ENCODE data around the gene AOPEP.

Gene AOPEP

DNA sequence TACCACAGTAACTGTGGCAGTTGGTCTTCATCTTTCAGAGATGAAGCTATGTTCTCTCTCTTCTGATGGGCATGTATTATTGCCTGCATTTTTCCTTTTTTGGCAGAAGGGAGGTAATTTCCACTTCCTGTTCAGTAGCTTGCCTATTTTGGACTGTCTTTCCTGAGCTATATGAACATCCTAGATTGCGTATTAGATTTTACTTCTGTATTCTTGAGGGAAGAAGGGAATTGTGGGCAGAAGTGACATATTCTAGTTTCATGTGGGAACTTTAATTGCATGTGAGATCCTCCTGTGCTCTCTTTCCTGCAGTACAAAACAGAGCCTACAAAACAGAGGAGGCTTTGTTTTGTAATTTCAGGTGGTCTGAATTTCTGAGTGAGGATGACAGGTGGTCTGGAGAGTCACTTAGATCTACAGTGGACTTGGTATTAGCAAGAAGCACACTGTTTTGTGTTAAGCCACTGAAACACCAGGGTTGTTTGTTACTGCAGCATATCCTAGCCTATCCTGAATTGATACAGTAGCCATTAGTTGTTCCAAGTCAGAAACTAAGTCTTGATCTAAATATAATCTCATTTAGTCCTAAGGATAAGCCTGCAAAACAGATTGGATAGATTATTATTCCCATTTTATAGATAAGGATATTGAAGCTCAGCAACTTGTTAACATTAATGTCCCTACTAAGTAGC is 68.1 kb downstream of the AOPEP start:
- no peak for DNase-seq (ENCODE audit: low spot score)

DNA sequence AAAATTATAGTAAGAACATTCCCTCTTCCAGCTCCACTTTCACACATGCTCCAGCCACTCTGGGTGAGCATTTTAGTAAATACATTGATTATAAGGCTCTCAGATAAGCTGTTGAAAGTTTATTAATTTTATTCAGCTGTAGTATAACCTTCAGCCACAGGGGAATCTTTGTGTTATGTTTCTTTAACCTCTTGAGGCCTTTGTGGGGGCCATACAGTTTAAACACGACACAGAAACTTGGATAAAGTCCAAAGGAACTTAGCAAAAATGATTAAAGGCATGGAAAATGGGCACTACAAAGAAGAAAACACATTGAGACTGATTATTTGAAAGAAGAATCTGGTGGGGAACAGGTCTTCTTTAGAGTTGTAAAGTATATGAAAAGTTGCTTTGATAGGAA is 70.2 kb downstream of the AOPEP start:
- no peak for DNase-seq (ENCODE audit: low spot score)

DNA sequence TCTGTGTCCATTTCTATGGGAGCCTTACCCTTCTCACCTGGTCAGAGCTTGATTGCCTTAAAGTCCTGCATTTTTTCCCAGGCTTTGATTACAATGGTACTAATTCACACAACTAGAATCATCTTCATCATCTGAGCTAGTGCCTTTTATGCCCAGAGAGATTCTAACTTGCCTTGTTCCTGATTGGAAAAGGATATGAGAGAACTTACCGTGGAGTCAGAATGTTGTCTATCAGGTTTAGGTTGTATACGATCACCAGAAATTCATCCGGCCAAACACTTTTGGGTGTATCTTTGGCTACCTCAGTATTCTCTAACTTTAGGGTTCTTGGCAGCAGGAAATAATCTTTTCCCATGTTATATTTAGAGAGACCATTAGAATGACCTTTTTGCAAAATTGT is 71.7 kb downstream of the AOPEP start:
- no peak for DNase-seq (ENCODE audit: low spot score)

DNA sequence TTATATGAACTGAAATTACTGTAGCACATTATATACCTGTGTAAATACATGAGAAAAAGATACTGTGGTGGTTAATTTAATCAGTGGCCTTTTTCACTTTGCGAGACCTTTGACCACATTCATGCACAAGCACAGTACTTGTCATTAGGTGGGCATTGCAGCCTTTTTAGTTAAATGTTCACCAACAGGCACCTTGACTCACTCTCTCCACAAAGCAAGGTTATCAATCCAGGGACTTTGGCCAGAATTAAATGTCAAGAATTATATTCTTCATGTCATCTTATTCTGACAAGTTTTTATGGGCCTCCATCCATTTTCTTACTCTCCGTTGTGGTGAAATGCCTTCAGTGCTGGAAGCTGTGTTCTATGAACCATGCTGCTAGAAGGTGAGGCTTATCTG is 72.2 kb downstream of the AOPEP start:
- DNase-seq (ENCODE audit: low spot score) = no peak

DNA sequence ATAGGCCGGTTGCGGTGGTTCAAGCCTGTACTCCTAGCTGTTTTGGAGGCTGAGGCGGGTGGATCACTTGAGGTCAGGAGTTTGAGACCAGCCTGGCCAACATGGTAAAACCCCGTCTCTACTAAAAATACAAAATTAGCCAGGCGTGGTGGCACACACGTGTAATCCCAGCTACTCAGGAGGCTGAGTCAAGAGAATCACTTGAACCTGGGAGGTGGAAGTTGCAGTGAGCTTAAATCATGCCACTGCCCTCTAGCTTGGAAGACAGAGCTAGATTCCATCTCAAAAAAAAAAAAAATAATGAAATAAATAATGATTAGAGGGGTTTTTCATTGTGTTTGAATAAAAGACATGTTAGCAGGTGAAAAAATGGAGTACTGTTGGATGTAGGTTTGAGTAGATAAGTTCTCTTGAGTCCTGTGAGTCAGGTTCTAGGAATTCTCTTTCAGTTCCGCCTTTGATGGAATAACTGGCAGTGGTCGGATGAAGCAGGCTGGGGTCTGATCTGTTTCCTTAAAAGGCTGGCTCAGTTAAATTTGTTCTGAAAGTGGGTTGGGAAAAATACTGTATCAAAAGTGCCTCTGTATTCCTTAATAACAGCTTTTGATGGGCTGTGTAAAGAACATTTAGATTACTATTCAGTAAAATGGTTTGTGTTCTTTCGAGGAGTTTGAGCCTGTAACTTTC is 73.2 kb downstream of the AOPEP start:
- DNase-seq (ENCODE audit: low spot score) = no peak

DNA sequence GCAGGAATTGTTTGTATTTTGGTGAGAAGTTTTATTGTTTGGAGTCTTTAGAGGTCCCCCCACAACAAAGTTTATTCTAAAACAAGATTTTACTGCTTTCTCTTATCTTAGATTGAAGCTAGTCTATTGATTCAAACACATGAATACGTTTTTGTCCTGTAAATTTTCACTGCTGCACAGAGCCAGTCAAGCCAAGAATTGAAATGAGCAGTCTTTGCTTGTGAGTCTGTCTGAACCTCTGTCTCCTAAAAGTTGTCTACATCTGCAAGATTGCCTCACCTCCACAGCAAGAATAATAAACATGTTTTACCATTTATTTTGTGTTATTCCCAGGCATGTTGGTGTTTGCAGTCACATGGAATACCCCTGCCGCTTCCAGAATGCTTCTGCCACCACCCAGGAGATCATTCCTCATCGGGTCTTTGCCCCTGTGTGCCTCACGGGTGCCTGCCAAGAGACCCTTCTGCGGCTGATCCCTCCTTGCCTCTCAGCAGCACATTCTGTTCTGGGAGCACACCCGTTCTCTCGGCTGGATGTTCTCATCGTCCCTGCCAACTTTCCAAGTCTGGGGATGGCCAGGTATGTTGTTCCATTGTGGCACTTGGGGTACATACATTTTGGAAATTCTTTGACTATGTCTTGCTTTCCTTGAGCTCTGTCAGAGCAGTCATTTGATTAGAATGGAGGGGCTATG is 74.1 kb downstream of the AOPEP start:
- DNase-seq (ENCODE audit: low spot score) = no peak

DNA sequence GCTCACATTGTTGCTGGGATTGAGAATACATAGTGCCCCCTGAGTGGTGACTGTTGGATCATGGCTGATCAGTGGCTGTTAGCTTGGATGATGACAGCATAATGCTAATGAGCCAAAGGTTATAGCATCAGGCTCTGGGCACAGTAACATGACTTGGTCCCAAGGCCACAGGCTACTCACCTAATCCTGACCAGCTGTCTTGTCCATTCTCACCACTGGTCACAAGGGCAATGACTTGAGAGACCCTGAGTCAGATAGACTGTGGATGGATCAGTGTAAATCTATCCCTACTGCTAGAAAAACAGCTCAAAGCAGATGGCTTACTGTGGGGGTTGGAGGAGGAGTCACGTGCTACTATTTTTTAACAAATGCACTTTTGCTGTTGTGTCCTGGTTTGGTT is 74.7 kb downstream of the AOPEP start:
- DNase-seq (ENCODE audit: low spot score) = no peak

DNA sequence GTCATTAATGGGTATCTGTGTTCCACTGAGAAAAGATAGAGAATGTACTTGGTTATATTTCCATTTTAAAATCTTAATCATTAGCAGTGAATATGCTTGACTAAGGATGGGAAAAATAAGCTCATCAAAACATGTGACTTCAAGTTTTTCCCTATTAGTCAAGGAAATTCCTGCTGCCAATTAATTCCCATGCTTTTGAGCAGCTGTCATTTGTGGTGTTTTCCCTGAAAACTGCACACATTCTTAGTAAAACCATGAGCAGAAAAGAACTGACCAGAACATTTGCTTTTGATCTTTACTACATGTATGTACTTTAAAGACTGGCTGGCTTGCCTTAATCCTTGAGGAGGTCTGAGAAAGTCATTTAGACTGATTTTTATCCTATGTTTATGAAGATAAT is 75.2 kb downstream of the AOPEP start:
- no peak for DNase-seq (ENCODE audit: low spot score)

DNA sequence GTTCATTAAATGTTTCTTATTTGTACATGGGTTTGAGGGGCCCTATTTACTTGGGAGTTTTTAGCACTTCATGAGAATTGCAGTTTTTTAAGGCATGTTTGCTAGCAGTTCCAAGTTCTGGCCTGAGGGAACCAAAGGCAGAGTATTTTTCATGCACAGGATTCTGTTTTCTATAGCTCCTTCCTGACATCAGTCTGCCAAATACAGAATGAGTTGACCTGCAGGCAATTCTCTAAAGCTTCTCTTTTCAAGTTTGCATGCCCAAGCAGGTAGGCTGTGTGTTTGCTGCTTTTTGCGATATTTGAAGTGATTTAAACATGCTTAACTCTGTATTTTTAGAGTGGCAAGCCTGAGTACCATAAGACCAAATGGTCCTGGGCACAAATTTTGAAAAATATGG is 75.8 kb downstream of the AOPEP start:
- no peak for DNase-seq (ENCODE audit: low spot score)

DNA sequence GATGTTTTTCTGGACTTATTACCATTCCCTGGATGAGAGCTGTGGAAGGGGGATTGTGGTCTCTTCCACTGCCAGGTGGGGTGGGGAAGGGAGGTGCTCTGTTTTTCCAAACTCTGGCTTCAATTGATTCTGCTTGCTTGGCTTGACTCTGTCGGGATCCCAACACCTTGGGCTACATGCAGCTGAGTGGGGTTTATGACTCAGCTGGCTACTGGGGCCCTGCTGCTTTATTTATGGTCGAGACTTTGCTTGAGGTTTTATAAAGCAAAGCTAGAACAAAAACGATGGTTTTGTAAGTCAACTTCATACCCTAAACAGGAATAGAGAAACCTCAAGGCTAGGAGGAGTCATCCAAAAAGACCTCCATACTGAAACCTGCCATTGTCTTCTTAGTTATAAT is 76.3 kb downstream of the AOPEP start:
- DNase-seq (ENCODE audit: low spot score) = no peak

DNA sequence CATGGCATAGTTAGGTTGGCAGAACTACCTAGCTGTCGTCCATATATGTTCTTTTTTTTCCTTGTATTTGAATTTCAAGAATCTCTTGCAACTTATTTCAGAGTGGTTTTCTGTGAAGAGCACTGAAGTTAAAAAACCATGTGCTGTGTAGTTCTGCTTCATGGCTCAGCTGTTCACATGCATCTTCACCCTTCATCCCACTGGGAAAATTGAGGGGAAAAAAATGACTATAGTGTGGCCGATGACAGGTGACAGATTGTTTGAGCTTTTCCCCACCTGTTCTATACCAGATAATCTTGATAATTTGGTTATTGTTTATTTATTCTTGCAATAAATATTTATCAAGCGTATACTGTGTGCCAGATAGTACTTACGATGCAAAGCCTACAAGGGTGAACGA is 77.8 kb downstream of the AOPEP start:
- DNase-seq (ENCODE audit: low spot score) = no peak

DNA sequence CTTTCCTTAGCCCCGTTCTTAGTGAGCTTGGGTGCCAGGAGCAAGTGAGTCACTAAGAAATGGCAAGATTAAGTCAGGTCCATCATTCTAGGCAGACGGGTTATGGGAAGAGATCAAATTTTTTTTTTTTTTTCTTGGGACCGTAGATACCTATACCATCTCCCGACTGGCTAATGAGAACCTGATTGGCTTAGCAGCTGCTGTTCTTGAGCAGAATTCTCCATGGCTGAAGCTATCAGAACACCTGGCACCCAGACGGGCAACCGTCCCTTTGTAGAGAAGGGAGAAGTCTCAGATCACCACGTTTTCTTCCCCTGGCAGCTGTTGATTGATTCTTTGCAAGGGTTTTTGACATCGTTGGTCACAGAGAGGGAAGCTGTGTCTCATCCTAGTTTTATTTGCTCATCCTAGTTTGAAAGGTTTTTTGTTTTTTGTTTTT is 78.6 kb downstream of the AOPEP start:
- no peak for DNase-seq (ENCODE audit: low spot score)

DNA sequence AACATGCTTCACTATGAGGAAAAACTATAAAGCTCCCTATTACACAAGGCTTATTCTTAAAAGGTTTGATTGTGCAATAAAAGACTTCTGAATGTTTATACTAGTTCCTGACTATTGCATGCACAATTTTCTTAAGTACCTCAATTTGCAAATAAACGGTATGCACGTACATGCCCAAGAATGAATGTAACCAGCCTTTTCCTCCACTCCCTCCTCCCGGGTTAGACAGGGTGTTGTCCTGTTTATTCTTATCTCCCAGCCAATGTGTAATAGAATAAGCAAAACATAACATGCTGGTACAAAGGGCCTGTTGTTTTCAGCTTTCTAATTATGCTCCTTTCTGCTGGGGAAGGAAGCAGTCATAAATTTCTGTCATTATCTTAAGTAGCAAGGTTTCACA is 79.1 kb downstream of the AOPEP start:
- DNase-seq (ENCODE audit: low spot score) = no peak

DNA sequence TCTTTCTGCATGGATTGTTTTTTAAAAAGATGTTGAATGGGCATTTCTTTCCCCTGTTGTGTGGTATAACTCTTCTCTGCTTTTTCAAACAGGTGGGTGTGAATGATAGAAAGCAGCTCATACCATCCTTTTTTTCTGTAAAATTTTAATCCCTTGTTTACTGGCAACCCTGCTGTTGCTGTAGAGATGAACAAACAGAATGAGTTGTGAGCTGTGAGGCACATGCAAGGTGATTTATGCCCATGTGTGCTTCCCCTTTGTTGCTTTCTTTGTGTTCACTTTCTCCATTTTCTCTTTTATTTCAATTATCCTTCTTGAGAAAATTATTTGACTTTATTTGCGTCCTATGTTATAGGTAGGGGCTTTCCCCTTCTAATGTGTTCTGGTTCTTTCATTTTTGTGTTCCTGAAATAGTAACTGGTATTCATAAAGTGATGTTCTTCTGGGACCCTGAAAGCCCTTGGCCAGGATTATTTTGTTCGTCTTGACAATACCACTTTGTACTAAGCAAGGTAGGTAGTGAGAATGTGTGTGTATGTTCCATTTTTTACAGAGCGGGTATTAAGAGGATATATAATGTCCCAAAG is 79.9 kb downstream of the AOPEP start:
- no peak for DNase-seq (ENCODE audit: low spot score)

DNA sequence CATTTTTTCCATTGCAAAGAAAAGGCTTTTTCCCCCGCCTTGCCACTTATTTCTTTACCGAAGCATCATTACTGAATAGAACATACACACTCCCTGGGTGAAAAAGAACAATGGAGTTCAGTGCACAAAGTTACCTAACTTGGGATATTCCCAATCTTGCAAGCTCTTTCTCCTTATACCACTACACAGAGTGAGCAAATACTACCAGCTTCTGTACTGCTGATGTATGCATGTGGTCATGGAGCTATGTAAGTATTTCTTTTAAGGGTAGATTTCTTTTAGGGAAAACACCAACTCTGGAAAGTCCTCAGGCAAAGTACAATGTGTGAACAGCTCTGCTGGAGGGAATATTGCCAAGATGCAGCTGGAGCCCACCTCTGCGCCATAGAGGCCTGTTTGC is 81.1 kb downstream of the AOPEP start:
- no peak for DNase-seq (ENCODE audit: low spot score)

DNA sequence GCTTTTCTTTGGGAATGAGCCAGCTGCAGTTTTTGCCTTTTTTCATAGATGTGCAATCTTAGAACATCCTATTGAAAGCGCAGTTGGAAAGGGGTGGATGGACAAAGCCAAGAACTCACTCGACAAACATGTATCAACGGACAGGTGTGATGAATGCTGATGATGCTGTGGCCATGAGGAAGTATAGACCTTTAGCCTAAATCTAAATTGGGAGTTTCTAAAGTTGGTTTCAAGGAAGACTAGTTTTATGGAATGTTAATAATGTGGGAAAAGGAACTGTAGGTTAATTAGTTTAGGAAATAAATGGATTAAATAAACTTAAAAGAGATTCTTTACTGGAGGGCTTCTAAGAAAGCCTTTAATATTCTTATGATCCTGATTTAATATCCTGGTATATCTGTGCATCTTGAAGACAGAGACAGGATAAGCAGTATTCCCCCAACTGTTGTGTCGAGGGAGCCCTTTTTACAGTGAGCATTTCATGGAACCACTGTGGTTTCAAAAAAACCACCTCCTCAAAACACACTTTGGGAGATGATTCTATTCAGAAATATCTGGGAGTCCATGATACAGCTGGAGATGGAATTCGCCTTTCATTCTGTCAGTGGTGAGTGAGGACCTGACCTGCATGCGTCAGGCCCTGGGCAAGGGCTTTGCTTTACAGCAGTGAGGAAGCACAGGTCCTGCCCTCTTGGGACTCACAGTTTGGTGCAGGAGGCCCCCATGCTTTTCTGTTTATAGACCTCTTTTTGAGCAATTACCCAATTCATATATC is 82.6 kb downstream of the AOPEP start:
- DNase-seq (ENCODE audit: low spot score) = no peak

DNA sequence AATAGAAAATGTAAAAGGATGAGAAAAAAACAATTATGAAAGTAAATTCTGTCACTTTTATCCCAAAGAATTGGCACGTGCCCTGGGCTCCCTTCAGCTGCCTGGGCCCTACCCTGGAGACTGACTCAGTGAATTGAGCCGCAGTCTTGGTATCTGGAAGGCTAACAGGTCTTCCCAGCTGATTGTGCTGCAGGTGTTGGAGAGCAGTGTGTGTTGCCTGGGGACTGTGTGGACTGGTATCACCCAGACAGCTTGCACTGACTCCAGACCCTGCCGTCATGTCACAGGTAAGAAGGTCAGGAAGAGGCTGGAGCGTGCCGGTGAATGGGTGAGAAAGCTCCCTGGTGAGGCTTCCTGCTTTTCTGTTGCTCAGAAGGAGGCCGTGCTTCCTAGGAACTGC is 83.3 kb downstream of the AOPEP start:
- no peak for DNase-seq (ENCODE audit: low spot score)

DNA sequence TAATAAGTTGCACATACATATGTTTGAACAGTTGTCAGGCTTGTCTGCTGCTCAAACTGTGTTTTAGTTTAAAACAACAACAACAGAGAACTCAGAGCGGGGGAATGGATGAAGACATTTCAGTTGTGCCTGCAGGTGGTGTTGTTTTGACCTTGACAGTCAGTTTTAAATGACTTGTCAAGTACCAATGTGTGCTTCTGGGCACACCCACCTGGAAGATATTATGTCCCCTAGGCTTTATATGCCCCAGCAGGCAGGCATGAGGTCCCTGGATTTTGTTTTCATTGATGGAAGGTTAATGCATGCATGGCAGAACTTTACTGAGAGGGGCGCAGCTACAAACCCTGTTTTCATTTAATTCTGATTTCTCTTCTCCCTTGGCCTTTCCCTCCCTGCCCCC is 84.6 kb downstream of the AOPEP start:
- no peak for DNase-seq (ENCODE audit: low spot score)

DNA sequence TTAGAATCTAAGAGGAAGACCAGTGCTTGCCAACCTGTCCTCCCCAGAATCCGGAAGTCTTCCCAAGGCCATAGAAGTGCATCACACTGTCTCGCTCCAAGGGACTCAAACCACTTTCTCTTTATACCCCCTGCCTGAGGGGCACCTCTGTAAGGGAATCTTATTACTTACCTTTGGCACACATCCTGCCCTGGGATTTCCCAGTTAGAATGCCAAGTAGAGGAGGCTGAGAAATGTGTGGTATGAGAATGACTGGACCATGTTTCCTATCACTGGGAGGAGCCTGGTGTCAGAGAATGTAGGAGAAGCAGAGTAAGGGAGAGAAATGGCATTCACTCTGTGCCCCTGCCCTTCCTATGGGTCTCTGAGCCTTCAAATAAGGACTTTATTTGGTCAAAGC is 85.8 kb downstream of the AOPEP start:
- DNase-seq (ENCODE audit: low spot score) = no peak

DNA sequence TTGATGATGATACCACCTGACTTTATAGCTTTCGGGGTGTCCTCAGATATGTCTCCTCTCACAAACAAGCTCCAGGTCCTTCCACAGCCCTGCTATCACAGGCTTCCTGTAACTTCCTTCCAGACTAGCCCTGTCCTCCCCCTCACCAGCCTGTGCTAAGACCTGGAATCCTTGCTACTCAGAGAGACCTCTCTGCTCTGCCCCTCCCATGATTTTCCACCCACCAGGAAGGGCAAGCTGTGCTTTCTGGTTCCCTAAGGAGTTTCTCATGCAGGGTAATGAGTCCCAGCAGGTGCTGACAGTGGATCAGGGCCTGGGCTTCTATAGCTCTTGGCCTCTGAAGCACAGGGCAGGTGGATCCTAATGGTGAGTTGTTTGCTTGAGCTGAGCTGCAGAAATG is 86.9 kb downstream of the AOPEP start:
- DNase-seq (ENCODE audit: low spot score) = no peak

DNA sequence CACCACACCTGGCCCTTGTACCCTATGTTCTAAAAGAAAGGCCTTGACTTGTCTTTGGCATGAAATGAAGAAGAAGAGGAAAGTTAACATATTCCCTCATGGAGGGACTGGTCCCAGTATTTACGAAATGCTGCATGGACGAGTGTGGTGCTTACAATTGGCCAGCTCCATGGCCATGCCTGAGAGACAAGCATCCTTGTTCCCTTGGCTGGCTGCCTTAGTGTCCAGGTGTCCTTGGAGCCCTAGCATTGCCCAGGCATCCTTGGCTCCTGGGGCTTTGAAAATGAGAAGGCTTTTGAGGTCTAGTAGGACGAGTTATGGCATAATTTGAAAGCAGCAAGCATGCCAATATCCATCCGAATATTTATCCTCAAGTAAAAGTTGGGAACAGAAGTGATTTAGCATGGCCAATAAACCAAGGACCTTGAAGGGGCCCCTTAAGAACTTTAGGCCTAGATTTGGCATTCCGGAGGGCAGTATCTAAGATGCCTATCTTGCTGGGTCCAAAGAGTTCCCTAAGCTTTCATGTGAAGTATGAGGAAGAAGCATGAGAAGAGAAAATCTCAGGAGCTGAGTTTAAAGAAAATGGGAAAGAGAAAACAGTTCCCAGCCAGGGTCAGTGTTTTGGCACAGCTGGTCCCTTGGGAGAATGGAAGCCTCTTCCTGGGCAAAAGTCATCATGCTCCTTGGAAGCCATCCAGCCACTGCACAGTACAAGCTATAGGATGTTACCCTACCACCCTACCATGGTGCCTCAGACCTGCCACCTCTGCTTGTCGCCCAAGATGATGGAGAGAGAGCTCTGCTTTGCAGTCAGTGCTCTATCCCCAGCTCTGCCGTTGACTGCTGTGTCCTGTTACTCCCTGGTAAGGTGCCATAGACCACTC is 91.0 kb downstream of the AOPEP start:
- DNase-seq (ENCODE audit: low spot score) = no peak

Measured in CD4-positive, alpha-beta T cell treated with Interleukin-6 at 100 ng/mL for 8 hours (primary cell).